KOPT-K1 (cell line): ENCODE data around the gene COPS9.

ENCODE experiments used
- H3K27ac ChIP-seq: fragments of 200-600 bp; sonication (generic); 2 replicates; pipeline ENCODE4 v1.5.1; 2016; ENCODE audit warnings: antibody characterized with exemption, mild to moderate bottlenecking, low read depth, low read length; ENCODE audit not compliant: poor library complexity, severe bottlenecking
- H3K36me3 ChIP-seq: fragments of 200-600 bp; sonication (generic); 2 replicates; pipeline ENCODE4 v1.5.1; 2017; ENCODE audit warnings: antibody characterized with exemption, mild to moderate bottlenecking, low read length, moderate library complexity; ENCODE audit not compliant: insufficient read depth
- H3K9me3 ChIP-seq: fragments of 200-600 bp; sonication (generic); 2 replicates; pipeline ENCODE4 v1.5.1; 2017; ENCODE audit warnings: antibody characterized with exemption, low read length, mild to moderate bottlenecking; ENCODE audit not compliant: insufficient read depth, poor library complexity, severe bottlenecking

The COPS9 gene

GRCh38 chr2:240136013-240136670 lies at the start of gene COPS9:
COPS9 (minus strand) TSS chr2:240136305; CDS start chr2:240136284, 21 bp downstream.
- peaks cover 33% of the 10 kb centered on the region for H3K36me3 ChIP-seq
- no peaks in the 10 kb centered on the region for H3K9me3 ChIP-seq
- H3K27ac ChIP-seq: peak within 1 kb of the TSS; percentile 61

DNA sequence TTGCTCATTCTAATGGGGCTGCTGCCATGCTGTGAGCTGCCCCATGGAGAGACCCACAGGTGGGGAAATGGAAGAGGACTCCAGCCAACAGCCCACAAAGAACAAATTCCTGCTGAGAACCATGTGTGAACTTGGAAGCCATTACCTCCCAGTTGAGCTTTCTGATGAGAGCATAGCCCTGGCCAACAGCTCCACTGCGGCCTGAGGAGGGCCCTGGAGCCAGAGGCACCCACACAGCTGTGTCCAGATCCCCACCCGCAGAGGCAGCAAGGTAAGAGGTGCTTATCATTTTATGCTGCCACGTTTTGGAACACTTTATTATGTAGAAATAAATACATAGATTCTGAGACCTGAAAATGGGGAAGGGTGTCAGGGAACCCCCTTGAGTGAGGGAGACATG lies 48.6 kb upstream of the COPS9 start:
- no peak overlapping the region for H3K27ac ChIP-seq
- no peaks in the 10 kb centered on the region for H3K36me3 ChIP-seq
- peaks cover 31% of the 10 kb centered on the region for H3K9me3 ChIP-seq

- no peak overlapping the region for H3K27ac ChIP-seq
- H3K36me3 ChIP-seq: no peaks in the 10 kb centered on the region
- H3K9me3 ChIP-seq: peaks cover 28% of the 10 kb centered on the region
These were observed 47.9 kb upstream of the COPS9 start for GRCh38 chr2:240183875-240184590.

DNA sequence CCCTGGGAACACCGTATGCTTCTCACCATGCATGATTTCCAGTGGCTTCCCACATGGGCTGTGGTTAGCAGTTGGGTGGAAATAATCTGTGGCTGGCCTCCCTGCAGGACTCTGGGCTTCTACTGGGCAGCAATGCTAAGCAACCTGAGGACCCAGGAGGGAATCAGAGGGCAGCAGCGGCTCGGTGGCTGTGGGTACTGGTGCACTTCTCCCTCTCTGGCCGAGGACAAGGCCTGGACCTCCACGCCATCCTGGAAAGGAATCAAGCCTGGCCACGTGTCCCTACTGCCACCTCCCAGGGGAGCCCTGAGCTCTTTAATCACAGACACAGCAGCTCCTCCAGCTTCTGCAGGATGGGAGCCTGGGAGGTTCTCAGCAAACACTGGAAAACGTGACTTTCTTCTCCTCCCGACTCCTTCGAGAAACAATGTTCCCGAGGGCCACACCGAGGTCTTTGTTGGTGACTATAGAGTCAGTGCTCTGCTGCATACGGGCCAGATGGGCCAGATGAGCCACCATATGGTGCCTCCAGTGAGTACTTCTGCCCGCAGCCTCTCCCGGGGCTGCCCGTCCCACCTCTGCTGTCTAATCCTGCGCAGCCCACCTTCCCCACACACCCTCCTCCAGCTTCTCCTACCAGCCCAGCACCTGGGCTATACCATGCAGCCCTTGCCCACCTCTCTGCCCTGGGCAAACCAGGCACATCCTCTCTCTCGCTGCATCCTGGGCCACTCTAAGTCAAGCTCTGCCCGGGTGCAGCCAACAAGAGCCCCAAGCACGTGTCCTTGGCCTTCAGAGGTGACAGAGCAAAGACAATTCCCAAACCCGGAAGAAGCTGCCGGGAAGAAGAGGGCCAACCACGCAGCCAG lies 47.1 kb upstream of the COPS9 start:
- Histone ChIP-seq H3K36me3 (no peaks in the 10 kb centered on the region), H3K27ac (no peak overlapping the region), H3K9me3 (peaks cover 20% of the 10 kb centered on the region)

DNA sequence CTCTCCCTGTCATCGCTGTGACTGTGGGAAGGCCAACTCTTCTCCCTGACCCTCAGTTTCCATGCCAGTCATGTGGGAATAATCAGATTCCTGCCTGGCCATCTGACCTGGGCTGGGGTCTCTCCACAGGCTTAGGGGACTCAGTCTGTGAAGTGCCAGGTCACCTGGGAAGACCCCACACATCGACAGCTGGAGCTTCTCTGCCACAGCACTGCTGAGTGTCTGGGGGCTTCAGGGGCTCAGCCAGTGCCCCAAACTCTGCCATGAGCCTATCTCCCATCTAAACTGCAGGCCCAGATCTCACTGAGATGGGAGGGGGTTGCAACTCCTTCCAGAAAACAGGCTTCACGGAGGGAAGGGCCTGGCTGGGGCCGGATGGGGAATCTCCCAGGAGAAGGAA lies 46.4 kb upstream of the COPS9 start:
- peaks cover 13% of the 10 kb centered on the region for H3K9me3 ChIP-seq
- H3K27ac ChIP-seq: no peak overlapping the region

GRCh38 chr2:240182001-240182400 lies 45.9 kb upstream of the COPS9 start:
- Histone ChIP-seq H3K36me3 (no peaks in the 10 kb centered on the region), H3K9me3 (peaks cover 8% of the 10 kb centered on the region), H3K27ac (no peak overlapping the region)

More for the DNA sequence above, 46.4 kb upstream of the COPS9 start:
- no peaks in the 10 kb centered on the region for H3K36me3 ChIP-seq

DNA sequence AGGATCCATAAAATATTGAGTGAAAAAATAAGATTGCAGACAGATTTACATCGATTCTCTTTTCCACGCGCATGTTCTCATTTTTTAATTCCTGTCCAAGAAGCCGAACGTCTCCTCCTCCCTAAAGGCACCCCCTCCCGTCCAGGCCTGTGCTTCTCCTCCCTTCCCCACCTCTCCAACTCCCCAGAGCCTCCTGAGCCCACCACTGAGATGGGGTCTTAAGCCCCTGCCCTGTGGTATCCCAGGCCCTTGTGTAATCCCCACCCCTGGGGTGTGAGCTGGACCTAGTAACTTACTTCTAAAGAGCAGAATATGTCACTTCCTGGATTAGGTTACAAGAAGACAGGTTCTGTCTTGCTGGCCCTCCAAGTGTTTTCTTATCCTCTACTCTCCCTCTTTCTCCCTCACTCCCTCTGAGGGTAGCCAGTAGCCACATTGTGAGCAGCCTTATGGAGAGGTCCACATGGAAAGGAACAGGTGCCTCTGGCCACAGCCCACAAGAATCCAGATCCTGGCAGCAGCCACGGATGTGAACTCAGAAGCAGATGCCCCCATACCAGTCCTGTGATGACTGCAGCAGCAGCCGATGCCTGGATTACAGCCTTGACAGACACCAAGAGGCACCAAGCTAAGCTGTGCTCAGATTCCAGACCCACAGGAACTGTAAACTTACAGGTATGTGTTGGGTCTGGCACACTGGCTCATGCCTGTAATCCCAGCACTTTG lies 44.0 kb upstream of the COPS9 start:
- no peaks in the 10 kb centered on the region for H3K36me3 ChIP-seq
- H3K9me3 ChIP-seq: no peaks in the 10 kb centered on the region
- no peak overlapping the region for H3K27ac ChIP-seq

DNA sequence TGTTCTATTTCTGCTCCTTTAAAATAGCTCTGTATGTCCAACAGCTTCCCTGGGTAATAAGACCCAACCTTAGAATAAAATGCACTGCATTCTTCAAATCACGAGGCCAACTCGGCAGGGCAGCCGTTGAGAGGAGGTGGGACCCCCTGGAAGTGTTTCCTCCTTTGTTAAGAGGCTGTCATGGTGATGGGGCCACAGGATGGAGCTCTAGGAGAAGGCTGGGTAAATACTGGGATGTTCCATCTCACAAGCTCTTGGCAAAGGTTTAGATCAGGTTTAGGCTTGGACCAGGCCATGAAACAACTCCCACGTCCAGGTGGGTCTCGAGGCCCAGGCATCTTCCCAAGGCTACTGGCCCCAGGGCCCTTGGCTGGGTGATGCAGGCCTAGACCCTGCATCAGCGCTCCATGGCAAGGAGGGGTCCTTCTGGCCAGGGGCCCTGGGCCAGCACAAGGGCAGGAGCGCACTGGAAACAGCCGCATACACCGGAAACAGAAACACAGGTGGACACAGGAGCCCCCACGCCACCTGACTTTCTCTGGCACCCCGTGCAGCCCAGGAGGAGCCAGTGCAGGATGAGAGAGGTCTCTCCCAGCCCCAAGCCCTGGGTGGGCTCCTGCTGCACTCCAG lies 43.2 kb upstream of the COPS9 start:
- Histone ChIP-seq H3K27ac (no peak overlapping the region), H3K9me3 (no peaks in the 10 kb centered on the region)

DNA sequence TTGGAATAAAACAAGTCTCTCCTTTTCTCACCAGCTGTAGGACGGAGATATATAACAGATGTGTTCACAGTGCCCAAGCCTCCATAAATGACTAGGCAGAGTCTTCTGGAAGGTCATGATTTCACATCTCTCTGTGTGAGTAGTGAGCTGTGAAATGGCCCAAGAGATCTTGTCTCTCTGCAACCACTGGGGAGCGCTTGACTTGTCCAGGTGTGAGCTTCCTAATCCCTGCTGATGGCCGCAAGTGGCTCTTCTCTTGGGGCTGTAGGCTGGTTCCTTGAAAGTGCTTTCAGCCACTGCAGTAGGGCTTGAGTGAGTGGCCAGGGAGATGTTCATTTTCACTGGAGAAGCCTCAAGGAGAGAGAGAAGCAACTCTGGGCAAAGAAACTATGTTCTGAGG lies 42.5 kb upstream of the COPS9 start:
- H3K27ac ChIP-seq: no peak overlapping the region
- no peaks in the 10 kb centered on the region for H3K9me3 ChIP-seq

More for the DNA sequence above, 43.2 kb upstream of the COPS9 start:
- H3K36me3 ChIP-seq: no peaks in the 10 kb centered on the region

GRCh38 chr2:240174496-240174895 lies 38.4 kb upstream of the COPS9 start:
- H3K27ac ChIP-seq: no peak overlapping the region
- H3K9me3 ChIP-seq: peaks cover 8% of the 10 kb centered on the region
- no peaks in the 10 kb centered on the region for H3K36me3 ChIP-seq

More for the DNA sequence above, 42.5 kb upstream of the COPS9 start:
- H3K36me3 ChIP-seq: no peaks in the 10 kb centered on the region

GRCh38 chr2:240172071-240172895 lies 36.2 kb upstream of the COPS9 start:
- Histone ChIP-seq H3K36me3 (no peaks in the 10 kb centered on the region), H3K27ac (no peak overlapping the region), H3K9me3 (peaks cover 8% of the 10 kb centered on the region)

GRCh38 chr2:240170883-240171282 lies 34.8 kb upstream of the COPS9 start:
- no peak overlapping the region for H3K27ac ChIP-seq
- H3K36me3 ChIP-seq: no peaks in the 10 kb centered on the region
- H3K9me3 ChIP-seq: peaks cover 8% of the 10 kb centered on the region

GRCh38 chr2:240170354-240170735 lies 34.2 kb upstream of the COPS9 start:
- Histone ChIP-seq H3K27ac (no peak overlapping the region), H3K9me3 (peaks cover 8% of the 10 kb centered on the region), H3K36me3 (no peaks in the 10 kb centered on the region)
